Stimulated activated CD8-positive, alpha-beta memory T cell treated with anti-CD3 and anti-CD28 coated beads, Interleukin-4, amount 100 ng/mL, for 1 hour (primary cell): ENCODE measurements around the gene CABLES1.

Source experiments
- DNase-seq, 2 donors: peaks; one replicate each; pipeline ENCODE4 v3.0.0-alpha.2; 2020; ENCODE audit warnings: low read depth in 2 of 2, low spot score in 1 of 2

The CABLES1 gene

GRCh38 chr18:23193742-23194141 lies 58.5 kb downstream of the CABLES1 start:
- DNase-seq, result no peak

- no peak for DNase-seq
Measured at GRCh38 chr18:23194155-23194996, 59.1 kb downstream of the CABLES1 start.

- no peak for DNase-seq
Measured at GRCh38 chr18:23194997-23195957, 60.0 kb downstream of the CABLES1 start.

GRCh38 chr18:23196119-23197007 lies 61.1 kb downstream of the CABLES1 start:
- DNase-seq, result no peak

- DNase-seq, result no peak
Measured at GRCh38 chr18:23198217-23198845, 63.0 kb downstream of the CABLES1 start.

- DNase-seq, result no peak
Measured at GRCh38 chr18:23200756-23201155, 65.5 kb downstream of the CABLES1 start.

- no peak for DNase-seq
Measured at GRCh38 chr18:23201741-23202140, 66.5 kb downstream of the CABLES1 start.

GRCh38 chr18:23203891-23204432 lies 68.7 kb downstream of the CABLES1 start:
- DNase-seq, result no peak

- no peak for DNase-seq
Measured at GRCh38 chr18:23204589-23205235, 69.4 kb downstream of the CABLES1 start.

- no peak for DNase-seq
Measured at GRCh38 chr18:23205980-23206379, 70.7 kb downstream of the CABLES1 start.

GRCh38 chr18:23207191-23207955 lies 72.1 kb downstream of the CABLES1 start:
- no peak for DNase-seq

GRCh38 chr18:23207994-23208393 lies 72.7 kb downstream of the CABLES1 start:
- no peak for DNase-seq

- DNase-seq, result no peak
Measured at GRCh38 chr18:23208600-23208999, 73.3 kb downstream of the CABLES1 start.

GRCh38 chr18:23209031-23209430 lies 73.7 kb downstream of the CABLES1 start:
- no peak for DNase-seq

- DNase-seq, result no peak
Measured at GRCh38 chr18:23209796-23210195, 74.5 kb downstream of the CABLES1 start.

GRCh38 chr18:23210526-23210925 lies 75.2 kb downstream of the CABLES1 start:
- no peak for DNase-seq

GRCh38 chr18:23211146-23211545 lies 75.9 kb downstream of the CABLES1 start:
- DNase-seq, result no peak

GRCh38 chr18:23212161-23212560 lies 76.9 kb downstream of the CABLES1 start:
- no peak for DNase-seq

GRCh38 chr18:23213200-23213599 lies 77.9 kb downstream of the CABLES1 start:
- DNase-seq, result no peak
